Left kidney (tissue), 2 donors: ENCODE results near the gene GPANK1. TPM values are rescaled to one million over a fixed set of nuclear protein-coding genes. Genes with fewer than 3 reads are reported as not detected.

ENCODE experiments used
- DNase-seq: peaks from one replicate; pipeline ENCODE4 v3.0.0-alpha.2; 2013
- polyA plus RNA-seq: library from polyadenylated mRNA; unstranded; fragments of 120-200 nt; gene quantifications from one replicate; pipeline ENCODE4 v1.2.1, GENCODE V29; 2013; ENCODE audit not compliant: insufficient read length

Gene GPANK1
- polyA plus RNA-seq, 1 donor: 27.5 TPM

GRCh38 chr6:31663126-31663960 lies 1.5 kb downstream of the GPANK1 start:
- DNase-seq: no peak

- DNase-seq: no peak
These were observed 2.6 kb downstream of the GPANK1 start for GRCh38 chr6:31662124-31662723.

GRCh38 chr6:31661262-31662123 lies 3.3 kb downstream of the GPANK1 start:
- DNase-seq: no peak

GRCh38 chr6:31660381-31661261 lies 4.2 kb downstream of the GPANK1 start, which contains the start of gene C6orf47:
Gene C6orf47 (minus strand): TSS chr6:31660778. CDS start chr6:31659947, 831 bp downstream.
- peak; percentile 85 for DNase-seq

- no peak for DNase-seq
These were observed 5.0 kb downstream of the GPANK1 start for GRCh38 chr6:31659649-31660380.

- no peak for DNase-seq
These were observed 5.7 kb downstream of the GPANK1 start for GRCh38 chr6:31658983-31659648.

- DNase-seq: no peak
These were observed 6.6 kb downstream of the GPANK1 start for GRCh38 chr6:31658158-31658688.

- DNase-seq: no peak
These were observed 7.2 kb downstream of the GPANK1 start for GRCh38 chr6:31657406-31658157.

- DNase-seq: no peak
These were observed 9.2 kb downstream of the GPANK1 start, which contains the start of gene APOM for GRCh38 chr6:31655349-31656237. Gene APOM (plus strand): TSS chr6:31655894. CDS start chr6:31655967, 73 bp downstream.

GRCh38 chr6:31654574-31655348 lies 10.0 kb downstream of the GPANK1 start:
- no peak for DNase-seq

GRCh38 chr6:31652925-31653724 lies 11.7 kb downstream of the GPANK1 start:
- no peak for DNase-seq

GRCh38 chr6:31651602-31652191 lies 13.1 kb downstream of the GPANK1 start:
- DNase-seq: peak; percentile 57

GRCh38 chr6:31645325-31645724 lies 19.5 kb downstream of the GPANK1 start:
- no peak for DNase-seq

GRCh38 chr6:31643818-31644454 lies 20.9 kb downstream of the GPANK1 start:
- no peak for DNase-seq
